Liver (tissue), 3 donors: ENCODE results near the gene RFTN2.

Experiments
- CTCF ChIP-seq: fragments of 150-350 bp; IDR thresholded peaks from 2 replicates; pipeline ENCODE4 v1.5.1; 2017; ENCODE audit warnings: improper control_type of control experiment, low read depth, low read length; ENCODE audit not compliant: missing input control
- EGR1 ChIP-seq, 2 donors: IDR thresholded peaks; 2 replicates each; pipeline ENCODE4 v1.6.1; 2016 to 2018; ENCODE audit warnings: antibody characterized with exemption in 2 of 2, low read depth in 2 of 2
- FOXA1 ChIP-seq: IDR thresholded peaks from 2 replicates; pipeline ENCODE4 v1.6.1; 2016; ENCODE audit warnings: antibody characterized with exemption
- GABPA ChIP-seq, 2 donors: IDR thresholded peaks in 1 of 2; conservative IDR thresholded peaks in 1 of 2; 2 replicates each; pipeline ENCODE4 v1.6.1; 2016; ENCODE audit warnings: antibody characterized with exemption in 2 of 2, mild to moderate bottlenecking in 1 of 2, moderate library complexity in 1 of 2
- HNF4G ChIP-seq: IDR thresholded peaks from 2 replicates; pipeline ENCODE4 v1.6.1; 2016; ENCODE audit warnings: antibody characterized with exemption
- TAF1 ChIP-seq: conservative IDR thresholded peaks from 2 replicates; pipeline ENCODE4 v1.6.1; 2016; ENCODE audit warnings: antibody characterized with exemption, mild to moderate bottlenecking
- TF ChIP-seq, protein P1 (sequence below): IDR thresholded peaks from 2 replicates; pipeline ENCODE4 v1.6.1; 2016; ENCODE audit warnings: antibody characterized with exemption, mild to moderate bottlenecking
- TF ChIP-seq, protein P2 (sequence below): IDR thresholded peaks from 2 replicates; pipeline ENCODE4 v1.6.1; 2016; ENCODE audit warnings: antibody characterized with exemption
- donor health status: healthy.
- donor health status: healthy.

DNA sequence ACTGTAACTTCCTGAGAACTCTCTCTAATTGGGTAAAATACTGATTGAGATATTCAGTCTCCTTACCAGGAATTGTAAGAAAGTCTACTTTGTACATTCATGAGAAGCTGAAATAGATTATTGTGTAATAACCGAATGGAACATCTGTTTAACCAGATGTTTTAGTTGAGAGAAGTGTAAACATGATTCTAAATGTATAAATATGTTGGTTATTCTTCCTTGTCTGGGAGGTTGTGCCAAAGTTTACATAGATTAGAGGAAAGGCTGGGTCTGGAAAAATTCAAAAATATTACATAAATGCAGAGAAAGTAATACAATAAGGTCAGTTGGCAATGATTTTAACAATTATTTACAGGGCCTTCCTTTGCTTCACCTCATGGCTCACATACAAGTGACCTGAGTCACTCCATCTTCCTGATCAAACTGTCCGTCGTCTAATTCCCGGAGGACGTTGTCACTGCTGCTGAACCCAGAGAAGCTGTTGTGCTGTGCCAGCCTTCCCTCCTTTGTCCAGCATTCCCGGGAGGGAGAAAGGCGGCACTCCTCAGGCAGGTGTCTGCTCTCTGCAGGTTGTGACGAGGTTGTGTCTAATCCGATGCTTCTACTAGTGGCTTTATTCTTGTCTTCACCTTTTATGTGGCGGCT, 103.6 kb downstream of the RFTN2 start:
- TF ChIP-seq HNF4G (no peak), CTCF (no peak), TAF1 (no peak), FOXA1 (no peak), EGR1 (IDR thresholded peaks at IDR 0.05; ENCODE audit: low read depth in 2 of 2) (no peak), GABPA (IDR thresholded peaks at IDR 0.05 in 1 of 2, conservative IDR thresholded peaks at IDR 0.05 in 1 of 2) (no peak)
- TF ChIP-seq, protein P1, sequence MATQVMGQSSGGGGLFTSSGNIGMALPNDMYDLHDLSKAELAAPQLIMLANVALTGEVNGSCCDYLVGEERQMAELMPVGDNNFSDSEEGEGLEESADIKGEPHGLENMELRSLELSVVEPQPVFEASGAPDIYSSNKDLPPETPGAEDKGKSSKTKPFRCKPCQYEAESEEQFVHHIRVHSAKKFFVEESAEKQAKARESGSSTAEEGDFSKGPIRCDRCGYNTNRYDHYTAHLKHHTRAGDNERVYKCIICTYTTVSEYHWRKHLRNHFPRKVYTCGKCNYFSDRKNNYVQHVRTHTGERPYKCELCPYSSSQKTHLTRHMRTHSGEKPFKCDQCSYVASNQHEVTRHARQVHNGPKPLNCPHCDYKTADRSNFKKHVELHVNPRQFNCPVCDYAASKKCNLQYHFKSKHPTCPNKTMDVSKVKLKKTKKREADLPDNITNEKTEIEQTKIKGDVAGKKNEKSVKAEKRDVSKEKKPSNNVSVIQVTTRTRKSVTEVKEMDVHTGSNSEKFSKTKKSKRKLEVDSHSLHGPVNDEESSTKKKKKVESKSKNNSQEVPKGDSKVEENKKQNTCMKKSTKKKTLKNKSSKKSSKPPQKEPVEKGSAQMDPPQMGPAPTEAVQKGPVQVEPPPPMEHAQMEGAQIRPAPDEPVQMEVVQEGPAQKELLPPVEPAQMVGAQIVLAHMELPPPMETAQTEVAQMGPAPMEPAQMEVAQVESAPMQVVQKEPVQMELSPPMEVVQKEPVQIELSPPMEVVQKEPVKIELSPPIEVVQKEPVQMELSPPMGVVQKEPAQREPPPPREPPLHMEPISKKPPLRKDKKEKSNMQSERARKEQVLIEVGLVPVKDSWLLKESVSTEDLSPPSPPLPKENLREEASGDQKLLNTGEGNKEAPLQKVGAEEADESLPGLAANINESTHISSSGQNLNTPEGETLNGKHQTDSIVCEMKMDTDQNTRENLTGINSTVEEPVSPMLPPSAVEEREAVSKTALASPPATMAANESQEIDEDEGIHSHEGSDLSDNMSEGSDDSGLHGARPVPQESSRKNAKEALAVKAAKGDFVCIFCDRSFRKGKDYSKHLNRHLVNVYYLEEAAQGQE: no peak
- TF ChIP-seq, protein P2, sequence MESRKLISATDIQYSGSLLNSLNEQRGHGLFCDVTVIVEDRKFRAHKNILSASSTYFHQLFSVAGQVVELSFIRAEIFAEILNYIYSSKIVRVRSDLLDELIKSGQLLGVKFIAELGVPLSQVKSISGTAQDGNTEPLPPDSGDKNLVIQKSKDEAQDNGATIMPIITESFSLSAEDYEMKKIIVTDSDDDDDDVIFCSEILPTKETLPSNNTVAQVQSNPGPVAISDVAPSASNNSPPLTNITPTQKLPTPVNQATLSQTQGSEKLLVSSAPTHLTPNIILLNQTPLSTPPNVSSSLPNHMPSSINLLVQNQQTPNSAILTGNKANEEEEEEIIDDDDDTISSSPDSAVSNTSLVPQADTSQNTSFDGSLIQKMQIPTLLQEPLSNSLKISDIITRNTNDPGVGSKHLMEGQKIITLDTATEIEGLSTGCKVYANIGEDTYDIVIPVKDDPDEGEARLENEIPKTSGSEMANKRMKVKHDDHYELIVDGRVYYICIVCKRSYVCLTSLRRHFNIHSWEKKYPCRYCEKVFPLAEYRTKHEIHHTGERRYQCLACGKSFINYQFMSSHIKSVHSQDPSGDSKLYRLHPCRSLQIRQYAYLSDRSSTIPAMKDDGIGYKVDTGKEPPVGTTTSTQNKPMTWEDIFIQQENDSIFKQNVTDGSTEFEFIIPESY: no peak
